ENCODE data around the gene SPC24.
A peak's percentile ranks its signal among the peaks of the same experiment; 100 is the strongest.

GRCh38 chr19:11137542-11138384 is 17.8 kb downstream of the SPC24 start:
- TF ChIP-seq POLR2AphosphoS5 (IDR thresholded peaks at IDR 0.05) (peak; percentile 67 to 93 (median 85)), POLR2A (IDR thresholded peaks at IDR 0.05) (no peak)

Data from breast epithelium (tissue), 3 donors.